Measurements from ENCODE around the gene VPS51.

DNA sequence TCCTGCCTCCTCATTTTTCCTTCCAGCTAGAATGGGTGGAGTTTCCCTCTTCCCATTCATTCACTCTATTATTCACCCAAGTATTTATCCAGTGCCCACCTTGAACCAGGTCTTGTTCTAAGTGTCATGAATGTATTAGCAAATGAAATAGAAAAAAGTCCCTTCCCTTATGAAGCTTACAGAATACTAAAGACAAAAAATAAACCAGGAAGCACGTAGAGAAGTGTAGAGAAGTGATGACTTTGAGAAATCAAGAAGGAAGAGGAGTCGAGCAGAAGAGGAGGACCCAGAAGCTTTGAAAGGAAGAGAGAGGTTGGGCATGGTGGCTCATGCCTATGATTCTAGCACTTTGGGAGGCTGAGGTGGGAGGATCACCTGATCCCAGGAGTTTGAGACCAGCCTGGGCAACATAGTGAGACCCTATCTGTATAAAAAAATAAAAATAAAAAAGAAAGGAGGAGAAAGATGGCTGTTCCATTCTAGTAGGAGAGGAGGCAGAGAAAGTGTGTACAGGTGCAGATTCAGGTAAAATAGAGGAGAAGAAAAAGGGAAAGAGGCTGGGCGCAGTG is 55.4 kb downstream of the VPS51 start:
- TF ChIP-seq POLR2AphosphoS5 (IDR thresholded peaks at IDR 0.05; ENCODE audit: borderline replicate concordance, low read depth, low read length) = no peak
- no peak for TF ChIP-seq EZH2 (IDR thresholded peaks at IDR 0.05)

Data from SK-N-MC (cell line).